Immature natural killer cell (primary cell): ENCODE data around the gene TRIM26. TPM values are rescaled to one million over a fixed set of nuclear protein-coding genes. Genes with fewer than 3 reads are reported as not detected.
A peak's percentile ranks its signal among the peaks of the same experiment; 100 is the strongest.

Source experiments
- DNase-seq, 3 donors: peaks; one replicate each; pipeline ENCODE4 v3.0.0; 2022; ENCODE audit warnings: mixed read lengths in 1 of 3
- H3K27ac Mint-ChIP-seq, 6 donors: one replicate each; pipeline ENCODE4 v1.8.0; 2020; ENCODE audit warnings: mixed read lengths in 6 of 6, mild to moderate bottlenecking in 5 of 6, inconsistent platforms in 4 of 6, moderate library complexity in 3 of 6
- H3K27me3 Mint-ChIP-seq, 3 donors: one replicate each; pipeline ENCODE4 v1.8.0; 2020 to 2021; ENCODE audit warnings: low read depth in 3 of 3, mild to moderate bottlenecking in 3 of 3, mixed read lengths in 3 of 3, moderate library complexity in 3 of 3, inconsistent platforms in 1 of 3
- H3K36me3 Mint-ChIP-seq, 3 donors: one replicate each; pipeline ENCODE4 v1.8.0; 2020; ENCODE audit warnings: mixed read lengths in 3 of 3, inconsistent platforms in 2 of 3, mild to moderate bottlenecking in 2 of 3
- H3K4me1 Mint-ChIP-seq, 2 donors: one replicate each; pipeline ENCODE4 v1.8.0; 2020; ENCODE audit warnings: inconsistent platforms in 2 of 2, mild to moderate bottlenecking in 2 of 2, mixed read lengths in 2 of 2, moderate library complexity in 1 of 2
- H3K4me3 Mint-ChIP-seq, 5 donors: one replicate each; pipeline ENCODE4 v1.8.0; 2020; ENCODE audit warnings: mild to moderate bottlenecking in 5 of 5, mixed read lengths in 5 of 5, inconsistent platforms in 3 of 5, moderate library complexity in 3 of 5
- H3K9me3 Mint-ChIP-seq, 6 donors: one replicate each; pipeline ENCODE4 v1.8.0; 2020; ENCODE audit warnings: mild to moderate bottlenecking in 6 of 6, mixed read lengths in 6 of 6, inconsistent platforms in 4 of 6, moderate library complexity in 3 of 6
- polyA plus RNA-seq, 3 donors: library from polyadenylated mRNA; unstranded; fragments of 300-500 nt; fragmentation: Illumina TruSeq; gene quantifications; one replicate each; pipeline ENCODE4 v1.2.3, GENCODE V29; 2021

The TRIM26 gene
- polyA plus RNA-seq, 3 donors from 2014 or later: 11.6 to 65.0 (median 22.7) TPM

DNA sequence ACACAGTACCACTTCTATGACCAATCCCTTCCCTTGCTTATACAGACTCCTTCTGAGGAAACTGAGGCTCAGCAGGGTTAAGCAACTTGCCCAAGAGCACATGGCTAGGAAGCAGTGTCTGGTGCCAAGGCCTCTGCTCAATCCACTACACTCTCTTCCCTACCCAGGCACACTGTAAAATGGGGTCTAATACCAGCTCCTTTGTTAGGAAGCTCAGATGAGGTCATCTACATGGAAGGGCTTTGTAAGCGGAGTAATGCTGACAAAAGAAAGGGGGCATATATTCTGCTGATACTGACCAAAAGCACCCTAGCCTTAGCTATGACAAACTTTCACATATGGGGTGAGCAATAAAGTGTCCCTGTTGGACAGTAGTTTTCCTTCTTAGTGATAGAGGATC, 9.1 kb downstream of the TRIM26 start:
- no peak for DNase-seq
- Mint-ChIP-seq H3K4me3 (no peak overlapping the region), H3K27ac (peak overlapping the region in 3 of 6 donors; percentile 33 to 55 (median 34)), H3K36me3 (peaks cover 0 to 5% (median 4%) of the 10 kb centered on the region in 3 donors), H3K9me3 (no peaks in the 10 kb centered on the region), H3K4me1 (peaks cover 67 to 81% of the 10 kb centered on the region in 2 donors), H3K27me3 (peaks cover 0 to 4% (median 0%) of the 10 kb centered on the region in 3 donors)

DNA sequence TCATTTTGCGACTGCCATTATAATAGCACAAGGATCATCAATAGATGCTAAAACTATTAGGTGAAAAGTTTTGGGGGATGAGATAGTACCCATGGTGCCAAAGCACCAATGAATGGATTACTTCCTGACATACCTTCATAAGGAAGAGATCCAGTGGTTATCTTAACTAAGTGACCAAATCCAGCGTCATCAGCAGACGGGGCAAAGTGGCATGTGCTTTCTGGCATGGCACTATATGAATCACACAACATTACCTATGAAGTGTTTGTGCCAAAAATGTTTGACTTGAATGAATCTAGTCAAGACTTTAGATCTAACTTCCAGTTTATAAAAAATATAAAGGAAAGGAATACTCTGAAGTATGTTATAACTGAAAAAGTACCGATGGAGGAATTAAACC, 10.8 kb downstream of the TRIM26 start:
- DNase-seq: no peak
- peaks cover 0 to 16% (median 5%) of the 10 kb centered on the region in 3 donors for H3K36me3 Mint-ChIP-seq
- H3K4me1 Mint-ChIP-seq: peaks cover 52 to 67% of the 10 kb centered on the region in 2 donors
- peak overlapping the region in 1 of 6 donors; percentile 23 for H3K27ac Mint-ChIP-seq
- no peak overlapping the region for H3K4me3 Mint-ChIP-seq
- no peaks in the 10 kb centered on the region for H3K9me3 Mint-ChIP-seq
- peaks cover 0 to 4% (median 0%) of the 10 kb centered on the region in 3 donors for H3K27me3 Mint-ChIP-seq

DNA sequence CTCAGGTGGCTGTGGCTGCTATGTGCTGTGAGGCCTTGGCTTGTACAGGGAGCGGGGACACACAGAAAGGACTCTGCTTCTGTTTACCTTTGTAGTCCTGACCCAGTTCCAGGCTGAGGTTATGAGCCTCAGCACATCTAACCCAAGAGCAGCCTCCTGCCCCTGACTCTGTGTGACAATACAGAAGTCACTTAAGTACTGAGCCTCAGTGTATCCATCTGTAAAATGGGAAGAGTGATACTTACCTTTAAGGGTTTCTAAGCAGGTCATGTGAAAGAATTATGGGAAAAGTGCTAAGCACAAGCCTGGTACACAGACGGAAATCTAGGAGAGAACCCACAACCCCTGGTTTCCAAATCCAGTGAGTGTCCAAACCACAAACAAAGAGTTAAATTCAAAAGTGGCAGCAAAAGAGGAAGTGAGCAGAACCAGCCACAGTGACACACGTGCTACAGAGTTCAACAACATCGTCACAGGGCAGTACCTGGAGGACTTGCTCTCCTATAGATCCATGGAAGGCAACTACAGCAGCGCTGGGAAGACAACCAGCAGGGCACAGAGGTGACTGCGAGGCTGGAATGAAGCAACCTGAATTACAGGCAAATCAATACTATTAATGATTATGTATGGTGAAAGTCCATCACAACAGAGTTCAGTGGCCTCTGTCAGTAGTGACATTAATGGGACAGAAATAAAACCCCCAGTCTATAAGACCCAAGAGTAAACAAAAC, 12.5 kb downstream of the TRIM26 start:
- H3K4me3 Mint-ChIP-seq: no peak overlapping the region
- H3K9me3 Mint-ChIP-seq: peaks cover 0 to 2% (median 0%) of the 10 kb centered on the region in 6 donors
- H3K27me3 Mint-ChIP-seq: peaks cover 0 to 1% (median 0%) of the 10 kb centered on the region in 3 donors
- H3K4me1 Mint-ChIP-seq: peaks cover 44 to 57% of the 10 kb centered on the region in 2 donors
- peak overlapping the region in 3 of 6 donors; percentile 30 to 50 (median 44) for H3K27ac Mint-ChIP-seq
- H3K36me3 Mint-ChIP-seq: peaks cover 3 to 26% (median 12%) of the 10 kb centered on the region in 3 donors
- no peak for DNase-seq

DNA sequence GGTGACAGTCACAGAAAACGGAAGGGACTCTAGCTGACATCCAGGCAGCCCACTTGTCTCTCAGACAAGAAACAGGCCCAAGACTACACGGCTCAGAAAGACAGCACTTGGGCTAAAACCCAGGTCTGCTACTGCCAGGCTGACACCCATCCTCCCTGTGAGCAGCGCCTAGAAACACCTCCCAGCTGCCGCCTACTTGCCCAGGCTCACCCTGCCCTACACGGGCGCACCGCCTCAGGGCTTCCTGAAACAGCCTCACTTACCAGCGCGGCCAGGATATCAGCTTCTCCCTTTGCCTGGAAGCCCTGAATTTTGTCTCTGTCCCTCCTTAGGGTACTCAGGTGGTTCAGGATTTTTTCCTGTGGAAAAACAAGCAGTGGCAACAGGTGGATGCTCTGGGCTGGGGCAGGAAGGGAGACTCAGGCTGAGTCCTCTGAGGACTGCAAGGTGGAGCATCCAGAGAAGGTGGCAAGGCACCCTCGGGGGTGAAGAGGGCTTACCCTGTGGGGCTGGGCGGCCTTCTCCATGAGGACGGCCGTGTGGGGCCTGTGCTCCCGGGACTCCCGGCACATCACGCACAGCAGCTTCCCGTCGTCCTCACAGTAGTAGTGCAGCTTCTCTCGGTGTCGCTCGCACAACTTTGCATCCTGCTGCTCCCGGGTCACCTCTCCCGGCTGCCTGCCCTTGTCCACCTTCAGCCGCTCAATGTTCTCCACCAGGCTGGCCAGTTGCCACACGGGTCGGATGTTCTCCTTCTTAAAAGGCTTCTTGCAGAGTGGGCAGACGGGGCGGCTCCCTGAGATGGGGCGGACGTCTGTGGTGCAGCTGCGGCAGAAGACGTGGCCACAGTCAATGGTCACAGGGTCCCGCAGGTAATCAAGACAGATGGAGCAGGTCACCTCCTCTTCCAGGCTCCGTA, 14.8 kb downstream of the TRIM26 start:
- DNase-seq: no peak
- Mint-ChIP-seq H3K4me3 (no peak overlapping the region), H3K27me3 (peaks cover 0 to 2% (median 1%) of the 10 kb centered on the region in 3 donors), H3K36me3 (peaks cover 3 to 34% (median 12%) of the 10 kb centered on the region in 3 donors), H3K4me1 (peaks cover 30 to 37% of the 10 kb centered on the region in 2 donors), H3K9me3 (peaks cover 0 to 2% (median 0%) of the 10 kb centered on the region in 6 donors), H3K27ac (peak overlapping the region in 1 of 6 donors; percentile 4)

DNA sequence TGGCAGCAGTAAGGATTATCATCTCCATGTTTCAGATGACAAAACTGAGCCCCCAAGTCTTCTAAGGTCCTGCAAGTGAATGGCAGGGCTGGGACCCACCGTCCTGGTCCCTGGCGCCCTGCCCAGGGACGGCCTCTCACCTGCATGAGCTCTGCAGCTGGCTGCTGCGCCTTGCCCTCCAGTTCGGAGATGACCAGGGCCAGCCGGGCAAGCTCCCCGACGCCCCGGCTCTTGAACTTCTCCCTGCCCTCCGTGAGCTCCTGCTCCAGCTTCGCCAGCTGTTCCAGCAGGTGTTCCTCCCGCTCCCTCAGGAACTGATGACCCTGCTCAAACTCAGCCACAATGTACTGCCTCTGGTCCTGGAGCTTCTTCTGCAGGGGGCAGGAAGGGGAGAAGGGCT, 16.8 kb downstream of the TRIM26 start:
- H3K27me3 Mint-ChIP-seq: peaks cover 0 to 2% (median 1%) of the 10 kb centered on the region in 3 donors
- H3K9me3 Mint-ChIP-seq: peaks cover 0 to 2% (median 0%) of the 10 kb centered on the region in 6 donors
- DNase-seq: no peak
- peak overlapping the region in 1 of 6 donors; percentile 54 for H3K27ac Mint-ChIP-seq
- no peak overlapping the region for H3K4me3 Mint-ChIP-seq
- H3K4me1 Mint-ChIP-seq: peaks cover 18 to 22% of the 10 kb centered on the region in 2 donors
- peaks cover 3 to 37% (median 12%) of the 10 kb centered on the region in 3 donors for H3K36me3 Mint-ChIP-seq

DNA sequence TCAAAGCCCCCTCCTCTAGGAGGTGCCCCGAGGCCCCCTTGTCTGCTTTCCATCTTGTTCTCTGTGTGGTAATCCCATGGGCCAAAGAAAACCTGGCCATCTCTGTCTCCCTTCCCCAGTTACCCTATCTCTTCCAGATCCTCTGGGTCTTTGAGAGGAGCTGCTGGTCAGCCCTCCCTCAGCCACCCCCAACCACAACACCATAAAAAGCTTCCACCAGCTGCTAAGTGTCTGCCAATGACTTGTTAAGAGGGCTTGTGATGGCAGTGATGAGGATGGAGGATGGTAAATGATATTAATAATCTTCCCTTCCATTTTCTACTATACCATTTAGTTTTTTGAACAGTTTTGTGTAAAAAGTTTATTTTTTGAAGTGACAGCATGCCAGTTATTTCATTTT, 17.3 kb downstream of the TRIM26 start:
- Mint-ChIP-seq H3K36me3 (peaks cover 3 to 42% (median 12%) of the 10 kb centered on the region in 3 donors), H3K4me1 (peaks cover 15 to 18% of the 10 kb centered on the region in 2 donors), H3K4me3 (no peak overlapping the region), H3K9me3 (peaks cover 0 to 2% (median 0%) of the 10 kb centered on the region in 6 donors), H3K27ac (peak overlapping the region in 1 of 6 donors; percentile 54), H3K27me3 (peaks cover 0 to 2% (median 1%) of the 10 kb centered on the region in 3 donors)
- DNase-seq: no peak

DNA sequence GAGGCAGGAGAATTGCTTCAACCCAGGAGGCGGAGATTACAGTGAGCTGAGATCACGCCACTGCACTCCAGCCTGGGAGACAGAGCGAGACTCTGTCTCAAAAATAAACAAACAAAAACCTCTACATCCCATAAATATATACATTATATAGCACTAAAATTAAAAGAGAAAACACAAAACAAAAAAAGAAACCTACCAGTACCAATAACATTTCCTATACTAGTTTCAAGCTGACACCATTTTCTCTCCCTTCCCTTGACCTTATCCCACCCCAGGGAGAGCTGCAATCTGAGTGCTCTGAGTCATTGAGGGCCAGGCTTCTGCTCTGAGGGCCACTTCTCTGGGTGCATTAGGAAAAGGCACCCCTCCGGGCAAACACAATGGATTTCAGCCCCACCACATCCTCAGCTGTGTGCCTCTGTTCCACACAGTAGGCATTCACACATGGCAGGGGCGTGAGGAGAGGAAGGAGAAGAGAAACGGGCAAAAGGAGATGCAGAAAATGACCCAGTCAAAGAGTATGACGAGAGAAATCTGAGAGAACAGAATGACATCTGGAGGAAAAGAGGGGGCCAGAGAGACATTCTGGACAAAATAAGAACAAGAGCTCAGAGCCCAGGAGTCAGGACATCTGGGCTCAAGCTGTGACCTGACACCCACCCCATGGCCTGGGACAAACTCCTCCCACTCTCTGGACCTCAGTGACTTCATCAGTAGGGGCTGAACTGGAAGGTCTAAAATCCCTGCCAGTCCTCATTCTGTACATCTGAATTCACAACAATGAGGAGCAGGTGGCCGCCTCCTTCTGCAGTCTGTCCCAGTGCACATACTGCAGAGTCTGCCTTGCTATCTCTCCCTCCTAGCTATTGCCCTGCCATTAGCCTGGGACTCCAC, 18.2 kb downstream of the TRIM26 start:
- Mint-ChIP-seq H3K4me1 (peaks cover 8 to 10% of the 10 kb centered on the region in 2 donors), H3K27ac (peak overlapping the region in 4 of 6 donors; percentile 27 to 69 (median 56)), H3K9me3 (peaks cover 0 to 2% (median 0%) of the 10 kb centered on the region in 6 donors), H3K4me3 (peak overlapping the region in 1 of 5 donors; percentile 40), H3K36me3 (peaks cover 4 to 48% (median 10%) of the 10 kb centered on the region in 3 donors), H3K27me3 (peaks cover 0 to 2% (median 1%) of the 10 kb centered on the region in 3 donors)
- no peak for DNase-seq

DNA sequence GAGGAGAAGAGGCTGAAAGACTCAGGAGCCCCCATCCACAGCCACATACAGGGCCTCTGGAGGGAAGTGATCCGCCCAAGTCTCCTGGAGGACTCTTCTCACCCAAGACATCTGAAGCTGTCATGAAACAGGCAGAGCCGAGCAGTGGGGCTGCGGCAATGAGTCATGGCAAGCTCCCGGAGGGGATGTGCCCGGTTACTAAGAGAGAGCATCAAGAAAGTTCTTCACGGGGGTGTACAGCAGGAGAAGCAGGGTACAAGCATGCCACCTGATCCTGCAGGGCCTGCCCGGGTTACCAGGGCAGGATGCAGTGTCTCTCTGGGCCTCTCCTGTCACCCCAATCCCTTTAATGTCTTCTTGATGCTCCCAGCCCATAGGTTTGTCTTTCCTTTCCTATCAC, 21.1 kb downstream of the TRIM26 start:
- Mint-ChIP-seq H3K36me3 (peaks cover 7 to 46% (median 23%) of the 10 kb centered on the region in 3 donors), H3K27ac (peak overlapping the region in 2 of 6 donors; percentile 2 to 32)
- DNase-seq: no peak

DNA sequence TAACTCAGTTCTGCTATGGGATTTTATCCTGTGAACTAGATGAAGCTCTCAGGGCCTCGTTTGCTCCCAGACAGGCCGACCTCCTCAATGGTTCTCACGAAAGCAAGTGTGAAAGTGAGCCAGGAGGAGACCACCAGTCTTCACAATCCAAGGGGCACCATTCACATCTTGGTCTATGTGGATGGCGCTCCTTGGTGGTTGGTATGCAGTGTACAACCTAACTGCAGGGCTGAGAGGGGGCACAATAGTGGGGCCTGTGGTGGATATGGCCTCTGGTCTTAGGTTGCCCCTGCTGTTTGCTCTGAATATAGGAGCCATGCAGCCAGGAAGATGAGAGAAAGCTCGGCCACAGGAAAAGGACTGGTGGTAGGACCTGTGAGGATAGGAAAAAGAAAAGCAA, 24.7 kb downstream of the TRIM26 start:
- H3K27ac Mint-ChIP-seq: peak overlapping the region in 3 of 6 donors; percentile 25 to 81 (median 36)
- no peak overlapping the region for H3K4me3 Mint-ChIP-seq
- peaks cover 26 to 48% (median 34%) of the 10 kb centered on the region in 3 donors for H3K36me3 Mint-ChIP-seq

More for the DNA sequence above, 21.1 kb downstream of the TRIM26 start:
- Mint-ChIP-seq H3K9me3 (peaks cover 0 to under 1% (median 0%) of the 10 kb centered on the region in 6 donors), H3K27me3 (peaks cover 0 to 2% (median 1%) of the 10 kb centered on the region in 3 donors), H3K4me3 (no peak overlapping the region), H3K4me1 (peaks cover 3 to 4% of the 10 kb centered on the region in 2 donors)

DNA sequence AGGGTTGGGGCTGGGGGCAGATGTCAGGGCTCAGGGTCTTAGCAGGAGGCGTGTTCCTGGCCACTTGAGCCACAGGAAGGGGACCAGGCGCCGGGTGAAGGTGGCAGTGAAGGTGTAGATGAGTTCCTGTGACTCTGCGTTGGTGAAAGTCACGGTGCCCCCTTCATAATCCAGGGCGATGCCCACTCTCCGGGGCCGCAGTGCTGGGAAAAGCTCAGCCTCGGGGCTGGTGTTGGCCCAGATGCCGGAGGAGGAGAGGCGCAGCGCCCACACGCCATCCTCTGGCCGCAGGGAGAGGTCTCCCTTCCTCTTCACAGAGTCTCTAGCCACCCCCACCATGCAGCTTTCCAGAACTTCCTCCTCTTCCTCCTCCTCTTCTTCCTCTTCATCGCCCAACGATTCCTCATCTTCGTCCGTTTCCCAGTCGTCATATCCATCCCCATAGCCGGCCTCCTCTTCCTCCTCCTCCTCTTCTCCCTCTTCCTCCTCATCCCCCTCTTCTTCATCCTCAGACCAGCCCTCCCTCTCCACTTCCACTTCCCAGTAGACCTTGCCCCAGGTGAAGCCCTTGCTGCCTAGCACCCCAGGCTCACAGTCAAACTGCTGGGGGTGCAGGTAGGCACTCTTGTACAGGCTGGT, 27.2 kb downstream of the TRIM26 start:
- H3K36me3 Mint-ChIP-seq: peaks cover 31 to 41% (median 34%) of the 10 kb centered on the region in 3 donors
- DNase-seq: no peak
- H3K4me1 Mint-ChIP-seq: no peaks in the 10 kb centered on the region
- H3K27me3 Mint-ChIP-seq: peaks cover 2 to 3% (median 3%) of the 10 kb centered on the region in 3 donors
- H3K9me3 Mint-ChIP-seq: peaks cover 0 to 2% (median under 1%) of the 10 kb centered on the region in 6 donors
- H3K4me3 Mint-ChIP-seq: no peak overlapping the region
- H3K27ac Mint-ChIP-seq: peak overlapping the region in 2 of 6 donors; percentile 40 to 53

More for the DNA sequence above, 24.7 kb downstream of the TRIM26 start:
- DNase-seq: no peak
- Mint-ChIP-seq H3K9me3 (no peaks in the 10 kb centered on the region), H3K27me3 (peaks cover 0 to 2% (median 2%) of the 10 kb centered on the region in 3 donors), H3K4me1 (no peaks in the 10 kb centered on the region)

DNA sequence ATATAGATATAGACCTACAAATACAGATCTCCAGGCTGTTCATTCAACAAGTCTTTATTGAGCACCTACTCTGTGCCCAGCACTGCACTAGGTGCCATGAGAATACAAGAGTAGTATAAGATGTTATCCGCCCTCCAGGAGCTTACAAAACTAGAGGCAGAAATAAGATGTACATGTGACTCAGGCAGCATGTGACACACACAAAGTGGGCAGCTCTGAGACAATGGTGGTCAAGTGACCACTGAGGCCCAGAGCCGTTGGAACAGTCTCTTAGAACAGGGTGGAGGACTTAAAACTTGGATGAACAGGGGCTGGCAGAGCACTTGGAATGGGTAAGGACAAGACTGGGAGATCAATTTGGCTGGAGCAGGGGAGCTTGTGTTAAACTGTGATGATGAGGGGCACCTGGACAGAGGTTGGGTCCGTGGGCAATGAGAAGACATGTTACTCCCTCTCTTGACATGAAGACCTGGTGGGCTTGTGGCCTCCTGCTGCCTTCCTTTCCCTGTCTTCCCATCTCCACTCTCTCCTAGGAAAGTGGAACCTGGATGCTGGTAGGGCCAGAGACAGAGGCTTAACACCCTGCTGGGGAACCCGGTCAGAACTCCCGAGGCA, 28.7 kb downstream of the TRIM26 start:
- DNase-seq: no peak
- H3K9me3 Mint-ChIP-seq: peaks cover 4 to 13% (median 8%) of the 10 kb centered on the region in 6 donors
- H3K27ac Mint-ChIP-seq: peak overlapping the region in 5 of 6 donors; percentile 8 to 75 (median 25)
- peaks cover 2 to 5% (median 4%) of the 10 kb centered on the region in 3 donors for H3K27me3 Mint-ChIP-seq
- H3K36me3 Mint-ChIP-seq: peaks cover 26 to 31% (median 28%) of the 10 kb centered on the region in 3 donors
- H3K4me1 Mint-ChIP-seq: no peaks in the 10 kb centered on the region
- H3K4me3 Mint-ChIP-seq: no peak overlapping the region

DNA sequence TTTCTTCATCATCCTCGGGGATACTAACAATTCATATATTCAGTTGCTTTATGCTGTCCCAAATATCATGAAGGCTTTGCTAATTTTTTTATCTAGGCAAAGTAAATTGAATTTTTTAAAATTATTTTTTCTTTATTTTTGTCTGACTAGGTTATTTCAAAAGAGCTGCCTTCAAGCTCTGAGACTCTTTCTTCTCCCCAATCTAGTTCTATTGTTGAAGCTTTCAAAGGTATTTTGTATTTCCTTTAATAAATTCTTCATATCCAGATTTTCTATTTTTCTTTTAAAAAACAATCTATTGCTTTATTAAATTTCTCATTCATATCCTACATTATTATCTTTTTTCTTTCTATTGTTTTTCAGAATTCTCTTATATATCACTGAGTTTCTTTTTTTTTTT, 33.1 kb downstream of the TRIM26 start:
- H3K4me1 Mint-ChIP-seq: no peaks in the 10 kb centered on the region
- peaks cover 10 to 24% (median 10%) of the 10 kb centered on the region in 3 donors for H3K27me3 Mint-ChIP-seq
- H3K4me3 Mint-ChIP-seq: no peak overlapping the region
- peaks cover 1 to 10% (median 7%) of the 10 kb centered on the region in 3 donors for H3K36me3 Mint-ChIP-seq
- peaks cover 8 to 21% (median 15%) of the 10 kb centered on the region in 6 donors for H3K9me3 Mint-ChIP-seq
- no peak for DNase-seq
- H3K27ac Mint-ChIP-seq: no peak overlapping the region
